Ammon's horn (tissue), 1 donor: ENCODE measurements around the gene TBC1D5.
A peak's percentile ranks its signal among the peaks of the same experiment; 100 is the strongest.
"Not testable (repeated sequence)": the region's sequence is repeated elsewhere in the genome, so short reads cannot be mapped to it uniquely, and the experiment has no call there.

ENCODE experiments used
- DNase-seq: peaks from one replicate; pipeline ENCODE4 v3.0.0-alpha.2; 2016; ENCODE audit warnings: low spot score

TBC1D5 gene

DNA sequence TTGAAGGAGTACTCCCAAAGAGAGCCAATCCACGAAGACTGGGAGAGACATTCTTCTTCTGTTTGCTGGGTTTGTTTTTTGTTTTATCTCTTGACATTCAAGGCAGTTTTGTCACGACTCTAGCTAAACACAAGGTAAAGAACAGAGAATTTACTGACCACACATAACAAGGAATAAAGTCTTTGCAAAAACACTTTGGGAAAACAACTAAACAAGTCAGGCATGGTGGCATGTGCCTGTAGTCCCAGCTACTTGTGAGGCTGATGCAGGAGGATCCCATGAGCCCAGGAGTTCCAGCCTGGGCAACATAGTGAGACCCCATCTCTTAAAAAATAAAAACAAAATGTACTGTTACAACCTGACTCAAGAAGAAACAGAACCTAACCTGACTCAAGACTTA, 28.0 kb downstream of the TBC1D5 start:
- no peak for DNase-seq

DNA sequence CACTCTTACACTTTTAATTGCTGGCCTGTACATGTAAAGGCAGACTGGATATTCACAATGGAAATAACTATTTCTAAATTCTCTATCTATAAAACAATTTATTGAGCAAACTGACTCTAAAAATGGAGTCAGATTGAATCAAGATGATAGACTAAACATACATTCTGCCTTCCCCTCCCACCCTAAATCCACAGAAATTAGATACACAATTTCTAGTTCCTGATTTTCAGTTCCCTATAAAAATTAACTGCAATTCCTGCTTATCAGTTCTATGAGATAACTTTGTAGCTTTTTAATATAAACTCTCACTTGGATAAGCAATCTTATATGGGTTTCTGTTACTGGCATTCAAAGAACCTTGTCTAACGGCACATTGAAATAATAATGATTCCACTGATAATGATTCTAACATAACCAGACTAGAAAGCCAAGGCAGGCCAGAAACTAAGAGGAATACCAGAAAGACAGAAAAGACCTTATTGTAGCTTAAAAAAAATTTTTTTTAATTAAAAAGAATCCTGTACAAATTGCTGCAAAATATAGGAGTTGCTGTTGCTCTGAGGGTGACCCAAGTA, 33.1 kb downstream of the TBC1D5 start:
- DNase-seq = no peak

DNA sequence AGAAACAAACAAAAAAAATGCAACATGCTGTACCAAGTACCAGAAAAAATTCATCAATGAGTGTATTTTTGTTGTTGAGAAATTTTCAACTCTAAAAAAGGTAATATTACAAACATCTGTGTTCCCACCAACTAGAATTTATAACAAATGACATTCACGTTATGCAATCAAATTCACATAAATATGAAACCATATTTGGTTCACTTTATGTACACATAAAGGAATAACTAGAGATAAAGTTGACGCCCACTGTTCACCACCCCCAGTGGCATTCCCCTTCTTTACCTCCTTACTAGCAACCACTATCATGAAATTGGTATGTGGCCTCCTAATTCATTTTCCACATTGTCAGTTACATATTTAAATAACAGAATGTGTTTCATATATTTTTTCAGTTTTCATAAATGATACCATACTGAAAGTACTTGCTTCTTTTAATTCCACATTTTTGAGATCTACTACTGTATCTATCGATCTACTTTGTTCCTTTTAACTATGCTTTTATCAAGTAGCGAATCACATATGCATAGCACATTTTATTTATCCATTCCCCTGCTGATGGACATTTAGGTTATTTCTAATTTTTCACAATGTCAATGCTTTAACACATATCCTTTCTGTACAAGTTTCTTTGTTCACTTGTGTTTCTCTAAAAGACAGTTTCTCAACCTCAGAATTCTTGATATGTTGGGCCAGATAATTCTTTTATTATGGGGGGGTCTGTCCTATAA, 34.5 kb downstream of the TBC1D5 start:
- DNase-seq = no peak

DNA sequence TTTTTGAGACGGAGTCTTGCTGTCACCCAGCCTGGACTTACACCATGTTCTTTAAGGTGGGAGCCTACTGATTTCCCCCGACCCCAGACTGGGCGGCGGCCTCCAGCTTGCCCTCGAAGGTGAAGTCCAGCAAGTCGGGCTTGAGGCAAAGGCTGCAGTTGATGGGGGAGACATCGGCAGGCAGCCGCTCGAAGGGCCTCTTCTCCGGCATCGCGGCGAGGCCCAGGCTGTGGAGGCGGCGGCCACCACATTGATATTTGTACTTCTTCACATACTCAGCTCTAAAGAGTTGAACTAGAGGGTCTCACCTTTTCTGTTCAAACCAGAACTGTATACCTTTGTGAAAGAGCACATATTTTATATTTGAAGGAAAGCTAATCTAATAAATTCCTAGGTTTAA, 36.4 kb downstream of the TBC1D5 start:
- not testable (repeated sequence) for DNase-seq

DNA sequence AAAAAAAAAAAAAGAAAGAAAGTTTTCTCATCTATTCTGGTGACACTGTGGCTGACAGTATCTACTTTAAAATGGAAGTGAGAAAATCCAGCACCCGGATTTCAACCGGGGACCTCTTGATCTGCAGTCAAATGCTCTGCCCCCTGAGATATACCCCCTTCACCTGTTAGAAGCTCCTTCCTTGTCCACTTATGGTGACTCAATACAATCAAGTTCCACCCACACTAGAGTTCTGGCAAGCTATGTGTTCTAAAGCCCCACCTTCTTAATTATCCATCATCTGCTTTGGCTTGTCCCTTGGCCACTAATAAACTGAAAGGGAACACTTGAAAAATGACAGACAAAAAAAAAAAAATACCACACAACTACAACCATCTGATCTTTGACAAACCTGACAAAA, 42.6 kb downstream of the TBC1D5 start:
- DNase-seq = not testable (repeated sequence)

DNA sequence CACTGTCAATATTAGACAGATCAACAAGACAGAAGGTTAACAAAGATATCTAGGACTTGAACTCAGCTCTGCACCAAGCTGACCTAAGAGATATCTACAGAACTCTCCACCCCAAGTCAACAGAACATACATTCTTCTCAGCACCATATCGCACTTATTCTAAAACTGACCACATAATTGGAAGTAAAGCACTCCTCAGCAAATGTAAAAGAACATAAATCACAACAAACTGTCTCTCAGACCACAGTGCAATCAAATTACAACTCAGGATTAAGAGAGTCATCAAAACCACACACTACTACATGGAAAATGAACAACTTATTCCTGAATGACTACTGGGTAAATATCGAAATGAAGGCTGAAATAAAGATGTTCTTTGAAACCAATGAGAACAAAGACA, 46.8 kb downstream of the TBC1D5 start:
- DNase-seq = not testable (repeated sequence)

DNA sequence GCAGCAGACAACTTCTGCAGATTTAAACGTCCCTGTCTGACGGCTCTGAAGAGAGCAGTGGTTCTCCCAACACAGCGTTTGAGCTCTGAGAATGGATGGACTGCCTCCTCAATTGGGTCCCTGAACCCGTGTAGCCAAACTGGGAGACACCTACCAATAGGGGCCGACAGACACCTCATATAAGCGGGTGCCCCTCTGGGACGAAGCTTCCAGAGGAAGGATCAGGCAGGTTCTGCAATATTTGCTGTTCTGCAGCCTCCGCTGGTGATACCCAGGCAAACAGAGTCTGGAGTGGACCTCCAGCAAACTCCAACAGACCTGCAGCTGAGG, 48.8 kb downstream of the TBC1D5 start:
- DNase-seq = not testable (repeated sequence)

DNA sequence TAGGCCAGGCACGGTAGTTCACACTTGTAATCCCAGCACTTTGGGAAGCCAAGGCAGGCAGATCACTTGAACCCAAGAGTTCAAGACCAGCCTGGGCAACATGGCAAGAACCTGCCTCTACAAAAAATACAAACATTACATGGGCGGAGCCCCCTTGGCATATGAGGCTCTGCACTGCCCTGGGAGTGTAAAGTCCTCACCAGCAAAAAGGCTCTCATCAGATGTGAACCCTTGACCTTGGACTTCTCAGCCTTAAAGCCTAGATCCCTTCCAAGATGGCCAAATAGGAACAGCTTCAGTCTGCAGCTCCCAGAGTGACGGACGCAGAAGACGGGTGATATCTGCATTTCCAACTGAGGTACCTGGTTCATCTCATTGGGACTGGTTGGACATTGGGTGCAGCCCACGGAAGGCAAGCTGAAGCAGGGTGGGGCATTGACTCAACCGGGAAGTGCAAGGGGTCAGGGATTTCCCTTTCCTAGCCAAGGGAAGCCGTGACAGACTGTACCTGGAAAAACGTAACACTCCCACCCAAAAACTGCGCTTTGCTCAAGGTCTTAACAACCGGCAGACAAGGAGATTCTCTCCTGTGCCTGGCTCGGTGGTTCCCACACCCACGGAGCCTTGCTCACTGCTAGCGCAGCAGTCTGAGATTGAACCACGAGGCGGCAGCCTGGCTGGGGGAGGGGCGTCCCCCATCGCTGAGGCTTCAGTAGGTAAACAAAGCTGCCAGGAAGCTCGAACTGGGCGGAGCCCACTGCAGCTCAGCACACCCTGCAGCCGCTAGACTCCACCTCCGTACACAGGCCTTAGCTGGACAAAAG, 49.4 kb downstream of the TBC1D5 start:
- not testable (repeated sequence) for DNase-seq

DNA sequence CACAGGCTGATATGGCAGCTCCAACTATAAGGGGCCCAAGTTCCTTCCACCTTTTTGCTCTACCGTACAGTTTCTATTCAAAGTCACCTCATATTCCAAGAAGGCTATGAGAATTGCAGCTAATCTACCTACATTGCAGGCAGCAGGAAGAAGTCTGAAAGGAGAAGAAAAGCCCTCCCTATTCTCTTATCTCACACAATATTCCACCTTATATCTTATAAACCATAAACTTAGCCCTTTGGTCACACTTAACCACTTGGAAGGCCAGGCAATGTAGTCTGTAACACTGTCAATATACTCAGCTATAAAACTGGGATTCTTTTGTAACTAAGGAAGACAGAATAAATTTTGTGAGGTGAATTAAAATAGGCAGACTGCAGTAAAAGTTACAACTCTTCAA, 54.9 kb downstream of the TBC1D5 start:
- no peak for DNase-seq

DNA sequence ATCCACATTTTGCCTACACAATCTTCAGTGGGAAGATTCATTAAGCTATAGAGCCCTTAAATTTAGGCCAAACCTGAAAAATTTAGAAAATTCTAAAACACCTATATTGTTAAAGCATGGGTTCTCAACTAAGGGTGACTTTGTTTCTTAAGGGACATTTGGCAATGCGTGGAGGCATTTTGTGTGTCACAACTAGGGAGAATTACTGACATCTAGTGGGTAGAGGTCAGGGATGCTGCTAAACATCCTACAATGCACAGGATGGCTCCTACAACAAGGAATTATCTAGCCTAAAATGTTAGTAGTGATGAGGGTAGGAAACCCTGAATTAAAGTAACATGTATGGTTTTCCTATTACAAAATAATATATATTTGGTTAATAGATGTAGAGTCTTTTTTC, 55.8 kb downstream of the TBC1D5 start:
- DNase-seq = peak; percentile 63

DNA sequence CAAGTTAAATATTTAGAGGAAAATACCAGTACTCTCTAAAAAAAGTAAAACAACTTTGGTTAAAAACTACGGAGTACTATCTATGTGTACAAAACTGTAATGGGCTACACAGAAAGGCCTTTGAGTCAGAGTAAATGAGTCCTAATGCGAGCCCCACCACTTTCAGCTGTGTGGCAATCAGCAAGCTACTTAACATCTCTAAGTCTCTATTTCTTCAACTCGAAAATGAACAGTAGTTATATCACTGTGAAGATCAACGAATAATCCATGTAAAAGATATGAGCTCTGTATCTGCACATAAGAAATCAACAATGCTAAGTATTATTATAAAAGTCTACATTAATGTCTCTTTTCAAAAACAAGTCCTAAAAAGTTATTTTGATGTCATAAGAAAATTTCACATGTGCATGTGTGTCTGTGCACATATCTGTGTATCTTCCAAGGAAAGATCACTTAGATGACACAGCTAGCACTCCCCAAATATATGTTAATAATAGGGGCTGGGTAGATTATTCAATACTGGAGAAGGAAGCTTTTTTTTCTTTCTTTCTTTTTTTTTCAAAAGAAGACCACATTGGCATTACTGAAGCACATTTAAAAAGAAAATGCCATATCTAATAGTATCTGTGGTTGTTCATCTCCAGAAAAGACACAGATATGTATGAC, 58.8 kb downstream of the TBC1D5 start:
- DNase-seq = no peak

DNA sequence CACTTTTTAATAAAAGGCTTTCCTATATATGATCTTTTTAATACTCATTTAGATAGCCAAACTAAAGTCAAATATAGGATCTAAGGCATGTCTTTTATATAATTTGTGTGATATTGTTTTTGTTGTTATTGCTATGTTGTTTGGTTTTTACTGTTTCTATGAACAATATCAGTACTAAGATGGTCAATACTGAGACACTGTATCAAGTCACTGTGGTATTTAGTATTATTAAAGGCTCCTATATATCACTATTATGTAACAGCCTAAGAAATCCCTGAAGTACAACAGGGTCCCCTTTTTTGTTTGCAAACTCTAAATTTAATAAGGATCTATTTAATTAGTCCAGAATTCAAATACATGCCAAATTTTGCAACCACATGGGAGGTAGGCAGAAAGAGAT, 61.9 kb downstream of the TBC1D5 start:
- DNase-seq = no peak

DNA sequence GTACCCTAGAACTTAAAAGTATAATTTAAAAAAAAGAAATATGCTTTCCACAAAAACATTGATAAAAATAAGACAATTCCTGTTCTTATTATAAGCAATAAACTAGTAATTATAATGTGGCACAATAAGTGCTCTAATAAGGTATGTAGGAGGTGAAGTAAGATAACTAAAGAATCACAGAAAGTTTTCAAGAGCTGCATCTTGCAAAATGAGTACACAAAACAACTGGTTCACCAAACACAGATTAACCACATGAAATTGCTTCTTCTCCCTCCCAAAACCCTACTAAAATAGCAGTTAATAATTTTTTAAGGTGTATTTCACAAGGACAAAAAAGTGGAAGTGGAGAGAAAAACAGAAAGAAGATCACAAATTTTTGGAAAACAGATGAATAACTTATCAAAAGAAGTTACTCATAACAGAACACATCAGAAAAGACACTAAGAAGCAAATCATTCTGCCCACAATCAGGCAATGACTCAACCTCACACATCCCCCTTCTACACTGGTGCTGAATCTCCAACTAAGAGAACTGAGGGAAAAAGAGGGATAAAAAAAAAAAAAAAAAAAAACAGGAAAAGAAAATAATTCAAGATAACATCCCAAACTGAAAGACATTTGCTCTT, 64.2 kb downstream of the TBC1D5 start:
- DNase-seq = peak; percentile 40

DNA sequence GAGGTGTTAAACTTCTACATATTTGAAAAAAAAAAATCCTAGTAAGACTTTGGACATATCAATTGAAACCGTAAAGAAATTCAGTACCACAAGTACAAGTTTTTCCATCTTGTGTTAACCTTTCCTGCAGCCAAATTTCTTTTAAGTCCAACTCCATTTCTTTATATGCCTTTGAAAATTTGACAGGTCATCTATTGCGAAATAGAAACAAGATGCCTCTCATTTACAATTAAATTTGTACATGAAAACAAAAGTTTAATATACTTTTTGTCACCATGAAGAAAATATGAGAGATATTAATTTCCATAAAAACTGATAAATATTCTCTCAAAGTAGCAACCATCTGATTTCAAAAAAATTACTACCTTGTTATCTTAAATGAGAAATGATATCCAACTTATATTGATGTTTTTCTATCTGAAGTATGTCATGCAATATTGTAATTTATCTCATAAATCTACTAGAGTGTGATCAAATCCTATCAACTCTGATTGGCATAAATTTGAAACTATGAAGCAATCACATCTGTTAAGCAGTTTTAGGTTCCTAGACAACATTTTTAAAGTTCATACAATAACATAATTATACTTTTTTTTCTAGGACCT, 68.2 kb downstream of the TBC1D5 start:
- no peak for DNase-seq

DNA sequence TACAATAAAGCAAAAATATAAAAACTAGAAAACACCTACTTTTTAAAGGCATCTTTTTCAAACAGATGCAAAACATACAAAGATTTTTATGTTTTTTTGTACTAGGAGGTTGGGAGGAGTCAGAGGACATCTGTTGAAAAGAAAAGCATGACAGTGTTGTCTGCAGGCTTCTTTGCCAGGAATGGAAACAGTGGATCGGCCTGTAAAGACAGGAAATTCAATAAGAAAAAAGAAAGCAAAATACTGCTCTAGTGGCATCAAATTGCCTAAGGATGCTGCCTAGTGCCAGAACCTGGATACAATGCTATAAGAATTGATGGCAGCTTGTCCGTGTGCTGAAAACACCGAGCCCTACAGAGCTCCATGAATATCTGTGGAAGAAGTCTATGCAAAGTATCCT, 69.9 kb downstream of the TBC1D5 start:
- DNase-seq = peak; percentile 48

DNA sequence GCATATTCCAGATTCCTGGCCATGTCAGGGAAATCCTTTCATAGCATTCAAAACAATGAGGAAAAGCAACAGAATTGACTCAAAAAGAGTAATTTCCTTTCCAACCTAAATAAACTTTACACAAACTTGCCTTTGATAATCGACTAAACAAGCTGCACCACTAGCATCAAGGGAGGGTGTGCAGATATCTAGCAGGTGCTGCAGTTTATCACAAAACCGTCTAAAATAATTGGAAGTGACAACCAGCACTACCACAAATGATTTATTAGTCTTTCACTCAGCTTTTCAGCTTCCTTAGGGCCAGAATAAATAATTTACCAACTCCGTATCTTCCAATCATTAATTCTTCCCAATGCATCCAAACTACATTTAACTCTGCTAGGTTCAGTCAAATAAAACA, 71.7 kb downstream of the TBC1D5 start:
- no peak for DNase-seq

DNA sequence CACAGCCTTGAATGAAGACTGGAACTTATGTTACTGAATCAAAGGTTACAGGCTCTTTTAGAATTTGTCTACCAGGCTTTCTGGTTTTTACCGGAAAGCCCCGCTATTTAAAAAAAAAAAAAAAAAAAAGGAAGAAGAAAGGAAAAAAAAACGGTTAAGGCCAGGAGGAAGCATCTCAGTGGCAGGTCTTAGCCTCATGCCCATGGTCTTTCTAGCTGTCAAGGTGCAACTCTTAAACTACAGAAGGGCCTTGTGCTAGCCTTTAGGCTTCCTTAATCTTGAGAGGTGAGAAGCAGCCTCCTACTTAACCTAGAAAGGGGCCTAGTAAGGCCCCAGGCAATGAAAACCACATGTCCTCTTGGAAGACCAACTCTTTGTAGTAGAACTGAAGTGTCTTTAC, 77.5 kb downstream of the TBC1D5 start:
- DNase-seq = no peak

DNA sequence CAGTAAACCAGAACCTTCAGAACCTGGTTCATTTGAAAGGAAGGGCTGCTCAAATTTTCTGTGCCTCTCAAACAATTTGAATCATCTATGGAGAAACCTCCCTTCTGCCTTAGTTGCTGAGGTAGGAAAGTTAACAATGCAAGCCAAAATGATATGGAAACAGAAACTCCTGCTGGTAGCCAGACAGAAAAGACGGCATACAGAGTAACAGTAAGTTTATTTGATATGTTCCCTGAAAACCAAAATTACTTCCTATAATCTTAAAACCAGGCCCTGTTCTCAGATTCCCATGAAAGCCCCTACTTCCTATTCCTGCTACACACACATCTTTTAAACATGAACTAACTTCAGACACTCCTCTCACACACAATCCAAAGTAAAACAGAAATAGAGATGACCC, 86.2 kb downstream of the TBC1D5 start:
- no peak for DNase-seq

DNA sequence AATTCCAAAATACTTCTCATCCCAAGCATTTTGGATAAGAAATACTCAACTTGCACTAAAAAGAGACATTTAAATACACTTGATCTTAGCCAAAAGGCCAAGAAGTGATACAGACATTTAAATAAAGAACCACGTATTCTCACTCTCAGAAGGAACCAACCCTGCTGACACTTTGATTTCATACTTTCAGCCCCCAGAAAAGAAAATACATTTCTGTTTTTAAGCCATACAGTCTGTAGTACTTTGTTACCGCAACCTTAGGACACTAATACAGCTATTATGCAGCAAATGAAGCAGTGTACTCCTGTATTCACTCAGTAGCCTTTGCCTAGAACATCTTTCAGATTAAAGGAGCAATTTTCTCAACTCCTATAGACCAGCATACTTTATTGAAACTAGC, 86.7 kb downstream of the TBC1D5 start:
- DNase-seq = no peak

DNA sequence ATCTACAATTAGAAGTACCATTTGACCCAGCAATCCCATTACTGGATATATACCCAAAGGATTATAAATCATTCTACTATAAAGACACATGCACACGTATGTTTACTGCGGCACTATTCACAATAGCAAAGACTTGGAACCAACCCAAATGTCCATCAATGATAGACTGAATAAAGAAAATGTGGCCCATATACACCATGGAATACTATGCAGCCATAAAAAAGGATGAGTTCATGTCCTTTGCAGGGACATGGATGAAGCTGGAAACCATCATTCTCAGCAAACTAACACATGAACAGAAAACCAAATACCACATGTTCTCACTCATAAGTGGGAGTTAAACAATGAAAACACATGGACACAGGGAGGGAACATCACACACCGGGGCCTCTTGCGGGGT, 92.7 kb downstream of the TBC1D5 start:
- not testable (repeated sequence) for DNase-seq

DNA sequence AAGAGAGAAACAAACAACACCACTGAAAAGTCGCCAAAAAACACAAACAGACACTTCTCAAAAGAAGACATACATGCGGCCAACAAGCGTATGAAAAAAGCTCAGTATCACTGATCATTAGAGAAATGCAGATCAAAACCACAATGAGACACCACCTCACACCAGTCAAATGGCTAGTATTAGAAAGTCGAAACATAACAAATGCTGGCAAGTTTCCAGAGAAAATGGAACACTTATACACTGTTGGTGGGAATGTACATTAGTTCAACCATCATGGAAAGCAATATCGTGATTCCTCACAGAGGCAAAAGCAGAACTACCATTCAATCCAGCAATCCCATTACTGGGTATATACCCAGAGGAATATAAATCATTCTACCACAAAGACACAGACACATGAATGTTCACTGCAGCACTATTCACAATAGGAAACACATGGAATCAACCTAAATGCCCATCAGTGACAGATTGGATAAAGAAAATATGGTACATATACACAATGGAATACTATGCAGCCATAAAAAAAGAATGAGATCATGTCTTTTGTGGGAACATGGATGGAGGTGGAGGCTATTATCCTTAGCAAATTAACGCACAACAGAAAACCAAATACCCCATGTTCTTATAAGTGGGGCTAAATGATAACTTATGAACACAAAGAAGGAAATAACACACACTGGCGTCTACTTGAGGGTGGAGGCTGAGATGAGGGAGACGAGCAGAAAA, 93.6 kb downstream of the TBC1D5 start:
- DNase-seq = not testable (repeated sequence)
